ENCODE measurements around the gene STK32C.
"Not testable (repeated sequence)": the region's sequence is repeated elsewhere in the genome, so short reads cannot be mapped to it uniquely, and the experiment has no call there.

STK32C gene

GRCh38 chr10:132338876-132339275 is 31.1 kb upstream of the STK32C start:
- DNase-seq (ENCODE audit: low spot score), result no peak
- no peak for FAIRE-seq

- DNase-seq (ENCODE audit: low spot score); FAIRE-seq: not testable (repeated sequence)
Observed at GRCh38 chr10:132337854-132338253, 30.1 kb upstream of the STK32C start.

GRCh38 chr10:132336919-132337407 is 29.2 kb upstream of the STK32C start:
- no peak for DNase-seq (ENCODE audit: low spot score)
- no peak for FAIRE-seq

GRCh38 chr10:132336064-132336746 is 28.5 kb upstream of the STK32C start:
- DNase-seq (ENCODE audit: low spot score) (no peak), FAIRE-seq (no peak)

- no peak for DNase-seq (ENCODE audit: low spot score)
Observed at GRCh38 chr10:132335189-132336063, 27.7 kb upstream of the STK32C start.

GRCh38 chr10:132334631-132335188 is 27.0 kb upstream of the STK32C start:
- DNase-seq (ENCODE audit: low spot score) (no peak), FAIRE-seq (no peak)

More at GRCh38 chr10:132335189-132336063, 27.7 kb upstream of the STK32C start:
- no peak for FAIRE-seq

GRCh38 chr10:132333386-132333785 is 25.6 kb upstream of the STK32C start:
- DNase-seq (ENCODE audit: low spot score) (no peak), FAIRE-seq (no peak)

GRCh38 chr10:132332433-132332754 is 24.6 kb upstream of the STK32C start:
- DNase-seq (ENCODE audit: low spot score) (no peak), FAIRE-seq (no peak)

GRCh38 chr10:132331601-132332432 is 24.1 kb upstream of the STK32C start, which contains the start of gene LRRC27:
Gene LRRC27 (plus strand): TSS chr10:132332193. CDS start chr10:132333525, 1,332 bp downstream.
- FAIRE-seq, result peak; percentile 76
- DNase-seq (ENCODE audit: low spot score), result peak; percentile 99

- FAIRE-seq (no peak), DNase-seq (ENCODE audit: low spot score) (no peak)
Observed at GRCh38 chr10:132330486-132330833, 22.7 kb upstream of the STK32C start.

- FAIRE-seq, result no peak
- DNase-seq (ENCODE audit: low spot score), result peak; percentile 50
Observed at GRCh38 chr10:132329565-132330485, 22.1 kb upstream of the STK32C start.

GRCh38 chr10:132328738-132329137 is 21.0 kb upstream of the STK32C start:
- DNase-seq (ENCODE audit: low spot score) (no peak), FAIRE-seq (no peak)

- DNase-seq (ENCODE audit: low spot score), result no peak
- FAIRE-seq, result no peak
Observed at GRCh38 chr10:132328106-132328505, 20.4 kb upstream of the STK32C start.

GRCh38 chr10:132326925-132327324 is 19.2 kb upstream of the STK32C start:
- FAIRE-seq, result no peak
- no peak for DNase-seq (ENCODE audit: low spot score)

- FAIRE-seq (no peak), DNase-seq (ENCODE audit: low spot score) (no peak)
Observed at GRCh38 chr10:132326344-132326889, 18.7 kb upstream of the STK32C start.

GRCh38 chr10:132324186-132324585 is 16.4 kb upstream of the STK32C start:
- no peak for FAIRE-seq
- DNase-seq (ENCODE audit: low spot score), result no peak

- FAIRE-seq, result no peak
- no peak for DNase-seq (ENCODE audit: low spot score)
Observed at GRCh38 chr10:132322586-132323048, 14.9 kb upstream of the STK32C start.

GRCh38 chr10:132321726-132322125 is 14.0 kb upstream of the STK32C start:
- DNase-seq (ENCODE audit: low spot score), result no peak
- no peak for FAIRE-seq

GRCh38 chr10:132320654-132321469 is 13.1 kb upstream of the STK32C start:
- FAIRE-seq (no peak), DNase-seq (ENCODE audit: low spot score) (no peak)
